CD4-positive, alpha-beta T cell treated with Interleukin-4 for 4 hours (primary cell): ENCODE results near the gene ZNF283.

Experiments
- DNase-seq: peaks from one replicate; pipeline ENCODE4 v3.0.0-alpha.2; 2020

The ZNF283 gene

GRCh38 chr19:43826787-43827754 is at the start of gene ZNF283:
ZNF283 (plus strand) TSS chr19:43827321; CDS start chr19:43833505, 6,184 bp downstream.
- peak; percentile 85 for DNase-seq

GRCh38 chr19:43778651-43779050 is 48.5 kb upstream of the ZNF283 start:
- DNase-seq = no peak

GRCh38 chr19:43779147-43779819 is 47.8 kb upstream of the ZNF283 start:
- no peak for DNase-seq

GRCh38 chr19:43779820-43780219 is 47.3 kb upstream of the ZNF283 start:
- no peak for DNase-seq

- peak; percentile 95 for DNase-seq
These were observed 46.2 kb upstream of the ZNF283 start, which contains the start of gene KCNN4 for GRCh38 chr19:43780706-43781525. KCNN4 (minus strand) TSS chr19:43780973; CDS start chr19:43780861, 112 bp downstream.

- DNase-seq = peak; percentile 37
These were observed 45.4 kb upstream of the ZNF283 start for GRCh38 chr19:43781630-43782310.

GRCh38 chr19:43782311-43782660 is 44.8 kb upstream of the ZNF283 start:
- peak; percentile 11 for DNase-seq

GRCh38 chr19:43782689-43783231 is 44.4 kb upstream of the ZNF283 start:
- peak; percentile 42 for DNase-seq

- no peak for DNase-seq
These were observed 43.5 kb upstream of the ZNF283 start for GRCh38 chr19:43783636-43784035.

- DNase-seq = peak; percentile 74
These were observed 42.7 kb upstream of the ZNF283 start for GRCh38 chr19:43784241-43784980.

GRCh38 chr19:43784981-43785808 is 41.9 kb upstream of the ZNF283 start:
- peak; percentile 70 for DNase-seq

GRCh38 chr19:43786665-43787064 is 40.5 kb upstream of the ZNF283 start:
- no peak for DNase-seq

- no peak for DNase-seq
These were observed 38.1 kb upstream of the ZNF283 start for GRCh38 chr19:43789029-43789428.

- DNase-seq = no peak
These were observed 36.5 kb upstream of the ZNF283 start for GRCh38 chr19:43790587-43790986.

- no peak for DNase-seq
These were observed 30.0 kb upstream of the ZNF283 start for GRCh38 chr19:43797118-43797517.

GRCh38 chr19:43797556-43797955 is 29.6 kb upstream of the ZNF283 start:
- DNase-seq = no peak

GRCh38 chr19:43798026-43798545 is 29.0 kb upstream of the ZNF283 start:
- DNase-seq = no peak

- peak; percentile 62 for DNase-seq
These were observed 28.3 kb upstream of the ZNF283 start for GRCh38 chr19:43798546-43799409.

GRCh38 chr19:43799502-43800142 is 27.5 kb upstream of the ZNF283 start:
- no peak for DNase-seq
